ENCODE measurements around the gene LRRC19. TPM values are rescaled to one million over a fixed set of nuclear protein-coding genes. Genes with fewer than 3 reads are reported as not detected.

The LRRC19 gene
- total RNA-seq, 1 donor from 2014 or later: not detected

- no peak for TF ChIP-seq CTCF (IDR thresholded peaks at IDR 0.05)
- peak; percentile 97 to 99 for DNase-seq (ENCODE audit: low spot score in 2 of 2)
- Histone ChIP-seq H3K27me3 (no peaks in the 10 kb centered on the region), H3K4me3 (peak within 1 kb of the TSS; percentile 63 to 79), H3K9me3 (no peaks in the 10 kb centered on the region), H3K27ac (peak within 1 kb of the TSS; percentile 87 to 90), H3K4me1 (peaks cover 2 to 11% of the 10 kb centered on the region in 2 donors), H3K36me3 (no peaks in the 10 kb centered on the region)
- intact Hi-C loops (cut with DNase I): loop anchor here (1.0 to 5.0 kb wide), 4 partner anchors 9 to 617 kb away; partner anchors contain the start of genes C9orf72, CAAP1, MOB3B and PLAA
These were observed 49.3 kb downstream of the LRRC19 start, which contains the start of gene IFT74 for GRCh38 chr9:26955921-26956859. IFT74 (plus strand) TSS chr9:26956412; CDS start chr9:26961968, 5,556 bp downstream.

- H3K27ac ChIP-seq: peak overlapping the region; percentile 87 to 90
- H3K36me3 ChIP-seq: no peaks in the 10 kb centered on the region
- intact Hi-C loops (cut with DNase I): loop anchor here (5.0 kb wide), 1 partner anchor 572 kb away; the partner anchor contains the start of gene MOB3B
- H3K9me3 ChIP-seq: no peaks in the 10 kb centered on the region
- no peak for TF ChIP-seq CTCF (IDR thresholded peaks at IDR 0.05)
- H3K4me3 ChIP-seq: peak overlapping the region; percentile 63 to 79
- H3K4me1 ChIP-seq: peaks cover 2 to 11% of the 10 kb centered on the region in 2 donors
- no peak for DNase-seq (ENCODE audit: low spot score in 2 of 2)
- H3K27me3 ChIP-seq: no peaks in the 10 kb centered on the region
These were observed 50.1 kb downstream of the LRRC19 start for GRCh38 chr9:26955222-26955903.

- no peak for DNase-seq (ENCODE audit: low spot score in 2 of 2)
- H3K27ac ChIP-seq: peak overlapping the region; percentile 39 to 90
- no peaks in the 10 kb centered on the region for H3K36me3 ChIP-seq
These were observed 51.4 kb downstream of the LRRC19 start for GRCh38 chr9:26954050-26954508.

GRCh38 chr9:26951794-26952193 lies 53.7 kb downstream of the LRRC19 start:
- intact Hi-C loops (cut with DNase I): no loop called here
- H3K4me3 ChIP-seq: no peak overlapping the region
- H3K36me3 ChIP-seq: no peaks in the 10 kb centered on the region
- H3K9me3 ChIP-seq: no peaks in the 10 kb centered on the region
- no peaks in the 10 kb centered on the region for H3K27me3 ChIP-seq
- no peak for TF ChIP-seq CTCF (IDR thresholded peaks at IDR 0.05)
- H3K27ac ChIP-seq: no peak overlapping the region
- H3K4me1 ChIP-seq: peaks cover 5 to 12% of the 10 kb centered on the region in 2 donors
- no peak for DNase-seq (ENCODE audit: low spot score in 2 of 2)

More at GRCh38 chr9:26954050-26954508, 51.4 kb downstream of the LRRC19 start:
- no peaks in the 10 kb centered on the region for H3K27me3 ChIP-seq
- intact Hi-C loops (cut with DNase I): no loop called here
- no peaks in the 10 kb centered on the region for H3K9me3 ChIP-seq
- no peak for TF ChIP-seq CTCF (IDR thresholded peaks at IDR 0.05)
- peaks cover 2 to 11% of the 10 kb centered on the region in 2 donors for H3K4me1 ChIP-seq
- H3K4me3 ChIP-seq: no peak overlapping the region

- no peaks in the 10 kb centered on the region for H3K36me3 ChIP-seq
- TF ChIP-seq CTCF (IDR thresholded peaks at IDR 0.05): no peak
- H3K4me3 ChIP-seq: no peak overlapping the region
- H3K27ac ChIP-seq: no peak overlapping the region
- no peaks in the 10 kb centered on the region for H3K9me3 ChIP-seq
- intact Hi-C loops (cut with DNase I): no loop called here
- peaks cover 10 to 15% of the 10 kb centered on the region in 2 donors for H3K4me1 ChIP-seq
- H3K27me3 ChIP-seq: no peaks in the 10 kb centered on the region
- DNase-seq (ENCODE audit: low spot score in 2 of 2): no peak
These were observed 55.0 kb downstream of the LRRC19 start for GRCh38 chr9:26950521-26950920.

Measured in ascending aorta (tissue), 2 donors.